Muscle of leg (tissue), 16 donors: ENCODE data around the gene GARIN5B. TPM values are rescaled to one million over a fixed set of nuclear protein-coding genes. Genes with fewer than 3 reads are reported as not detected.
"Not testable (repeated sequence)": the region's sequence is repeated elsewhere in the genome, so short reads cannot be mapped to it uniquely, and the experiment has no call there.

Experiments used
- DNase-seq: peaks from one replicate; pipeline ENCODE4 v3.0.0; 2013
- H3K27ac ChIP-seq: one replicate; pipeline ENCODE4 v1.5.1; 2013; ENCODE audit warnings: mild to moderate bottlenecking, low read length, control low read depth
- H3K27me3 ChIP-seq: one replicate; pipeline ENCODE4 v1.6.1; 2013; ENCODE audit warnings: low read length; ENCODE audit not compliant: control insufficient read depth, insufficient read depth
- H3K36me3 ChIP-seq: one replicate; pipeline ENCODE4 v1.6.1; 2013; ENCODE audit warnings: low read length; ENCODE audit not compliant: control insufficient read depth, insufficient read depth
- H3K4me1 ChIP-seq: one replicate; pipeline ENCODE4 v1.6.1; 2013; ENCODE audit warnings: low read length; ENCODE audit not compliant: control insufficient read depth, insufficient read depth
- H3K4me3 ChIP-seq: one replicate; pipeline ENCODE4 v1.5.1; 2013; ENCODE audit warnings: low read length, control low read depth
- H3K9me3 ChIP-seq: replicated peaks from 2 replicates; pipeline ENCODE4 v1.6.1; 2013; ENCODE audit warnings: low read depth, low read length; ENCODE audit not compliant: control insufficient read depth
- WGBS: methylation state at CpG from one replicate; pipeline ENCODE4 v1.1.5; 2013; ENCODE audit warnings: missing lambda C conversion rate; ENCODE audit not compliant: insufficient coverage; 5-methylcytosine and 5-hydroxymethylcytosine counted together
- long read RNA-seq, 11 donors: transcript quantifications; one replicate each; lab custom pipeline, GENCODE V29; 2026
- polyA plus RNA-seq, 8 donors: library from polyadenylated mRNA; unstranded; fragments of 120-200 nt; gene quantifications; one replicate each; pipeline versions ENCODE4 v1.2.1 to v1.2.3, GENCODE V29; 2013; ENCODE audit warnings: inconsistent platforms in 1 of 8, low replicate concordance in 1 of 8; ENCODE audit not compliant: insufficient read length in 8 of 8, insufficient read depth in 1 of 8
- total RNA-seq: library from RNA; stranded (reverse); fragments of 120-200 nt; gene quantifications from one replicate; pipeline ENCODE4 v1.2.4, GENCODE V29; 2013

GARIN5B gene
- not detected for total RNA-seq
- not detected for polyA plus RNA-seq
- long read RNA-seq, donor 1, result 0 reads
- long read RNA-seq, donor 2, result 0 reads
- long read RNA-seq, donor 3, result 0 reads
- long read RNA-seq, donor 4, result 0 reads
- long read RNA-seq, donor 5, partial matches to known transcripts, result 2,354 of 4,827 reads
- long read RNA-seq, donor 5, other reads (novel, unspliced or antisense), result 2,473 of 4,827 reads
- long read RNA-seq, donor 6, result 0 reads
- long read RNA-seq, donor 7, partial matches to known transcripts, result 2,431 of 3,644 reads
- long read RNA-seq, donor 7, other reads (novel, unspliced or antisense), result 1,213 of 3,644 reads
- long read RNA-seq, donor 8, result 0 reads
- long read RNA-seq, donor 9, result 0 reads
- long read RNA-seq, donor 10, result 0 reads
- long read RNA-seq, donor 11, result 0 reads

DNA sequence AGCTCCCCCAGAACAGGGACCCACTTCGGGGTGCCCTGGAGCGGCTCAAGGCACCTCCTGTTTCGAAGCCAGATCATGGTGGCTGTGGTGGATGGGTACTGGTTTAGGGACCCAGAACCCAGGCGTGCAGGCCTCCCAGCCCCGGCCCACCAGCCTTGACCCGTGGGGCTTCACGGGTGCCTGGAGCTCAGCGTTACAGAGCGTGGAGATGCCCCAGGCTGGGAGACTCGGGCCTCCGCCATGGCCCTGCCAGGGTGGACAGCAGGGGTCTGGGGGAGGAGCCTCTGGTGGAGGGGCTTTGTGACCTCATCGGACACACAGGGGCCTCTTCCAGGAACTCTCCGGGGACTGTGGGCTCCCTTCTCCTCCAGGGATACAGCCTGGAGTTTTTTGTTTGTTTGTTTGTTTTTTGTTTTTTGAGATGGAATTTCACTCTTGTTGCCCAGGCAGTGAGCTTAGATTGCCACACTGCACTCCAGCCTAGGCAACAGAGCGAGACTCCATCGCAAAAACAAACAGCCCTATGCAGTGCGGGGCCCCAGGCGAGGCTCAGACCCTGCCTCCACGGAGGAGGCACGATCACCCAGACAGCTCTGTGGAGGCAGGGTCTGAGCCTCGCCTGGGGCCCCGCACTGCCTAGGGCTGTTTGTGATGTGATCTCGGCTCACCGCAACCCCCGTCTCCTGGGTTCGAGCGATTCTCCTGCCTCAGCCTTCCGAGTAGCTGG is at the start of gene GARIN5B:
TSS of gene GARIN5B (minus strand) at position 271 of the 727 bp plus-strand sequence. CDS start at position 77, 194 bp downstream.
- peaks cover 15% of the 10 kb centered on the region for H3K27me3 ChIP-seq
- H3K9me3 ChIP-seq, result no peaks in the 10 kb centered on the region
- no peak within 1 kb of the TSS for H3K27ac ChIP-seq
- H3K36me3 ChIP-seq, result no peaks in the 10 kb centered on the region
- H3K4me1 ChIP-seq, result peaks cover under 1% of the 10 kb centered on the region
- WGBS, result 70% methylated on average over 20 of the region's 27 CpGs
- DNase-seq, result no peak
- no peak within 1 kb of the TSS for H3K4me3 ChIP-seq

GRCh38 chr19:55410168-55410567 is 47.1 kb upstream of the GARIN5B start:
- peaks cover 3% of the 10 kb centered on the region for H3K27me3 ChIP-seq
- H3K4me3 ChIP-seq, result no peak overlapping the region
- H3K9me3 ChIP-seq, result no peaks in the 10 kb centered on the region
- peaks cover 25% of the 10 kb centered on the region for H3K4me1 ChIP-seq
- no peak for DNase-seq
- H3K36me3 ChIP-seq, result peaks cover 13% of the 10 kb centered on the region
- WGBS, result 100% methylated on average over 1 of the region's 2 CpGs
- H3K27ac ChIP-seq, result no peak overlapping the region

- H3K27ac ChIP-seq, DNase-seq, H3K4me3 ChIP-seq, H3K9me3 ChIP-seq, H3K27me3 ChIP-seq: not testable (repeated sequence)
- peaks cover 19% of the 10 kb centered on the region for H3K36me3 ChIP-seq
- WGBS, result 76% methylated on average over 4 of the region's 8 CpGs
- H3K4me1 ChIP-seq, result peaks cover 25% of the 10 kb centered on the region
These were observed 46.1 kb upstream of the GARIN5B start for GRCh38 chr19:55409179-55409578.

GRCh38 chr19:55408533-55408872 is 45.4 kb upstream of the GARIN5B start:
- Histone ChIP-seq H3K4me1 (peaks cover 25% of the 10 kb centered on the region), H3K4me3 (peak overlapping the region; percentile 41), H3K9me3 (no peaks in the 10 kb centered on the region), H3K27ac (peak overlapping the region; percentile 100), H3K27me3 (no peaks in the 10 kb centered on the region), H3K36me3 (peaks cover 23% of the 10 kb centered on the region)
- DNase-seq, result no peak
- 63% methylated on average over 6 of the region's 9 CpGs for WGBS

DNA sequence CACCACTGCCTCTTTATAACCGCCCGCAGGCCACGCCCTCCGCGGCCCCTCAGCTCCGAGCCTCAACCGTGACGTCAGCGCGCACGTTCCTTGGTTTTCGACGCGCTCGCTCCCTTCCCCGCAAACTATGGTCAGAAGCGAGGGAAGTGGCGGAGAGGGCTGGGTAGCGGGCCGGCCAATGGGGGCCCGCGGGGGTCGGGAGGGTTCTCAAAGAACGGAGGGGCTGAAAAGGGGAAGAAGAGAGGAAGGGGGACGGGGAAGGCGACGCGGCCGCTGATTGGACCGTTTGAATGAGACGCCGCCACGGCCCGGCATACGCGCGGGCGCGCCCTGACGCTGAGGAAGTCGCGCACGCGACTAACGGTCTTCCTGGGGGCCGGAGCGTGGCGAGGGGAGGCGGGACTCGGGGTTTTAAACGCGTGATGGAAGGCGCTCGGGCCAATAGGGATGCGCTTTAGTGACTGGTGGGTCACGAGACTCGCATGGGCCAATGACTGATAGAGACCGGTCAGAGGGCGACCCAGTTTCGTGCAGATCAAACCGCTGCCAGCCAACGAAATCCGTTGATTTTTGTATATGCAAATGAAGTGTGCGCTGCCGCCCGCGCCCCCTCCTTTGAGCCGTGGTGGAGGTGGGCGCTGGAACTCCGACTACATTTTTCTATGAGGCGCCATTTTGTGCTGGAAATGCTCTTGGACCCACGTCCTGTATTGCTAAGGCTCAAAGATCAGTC is 44.9 kb upstream of the GARIN5B start:
- under 1% methylated on average over 62 of the region's 72 CpGs for WGBS
- no peaks in the 10 kb centered on the region for H3K27me3 ChIP-seq
- H3K27ac ChIP-seq, result peak overlapping the region; percentile 100
- H3K9me3 ChIP-seq, result no peaks in the 10 kb centered on the region
- peak overlapping the region; percentile 58 for H3K4me3 ChIP-seq
- peaks cover 28% of the 10 kb centered on the region for H3K36me3 ChIP-seq
- DNase-seq, result peak; percentile 100
- H3K4me1 ChIP-seq, result peaks cover 25% of the 10 kb centered on the region

DNA sequence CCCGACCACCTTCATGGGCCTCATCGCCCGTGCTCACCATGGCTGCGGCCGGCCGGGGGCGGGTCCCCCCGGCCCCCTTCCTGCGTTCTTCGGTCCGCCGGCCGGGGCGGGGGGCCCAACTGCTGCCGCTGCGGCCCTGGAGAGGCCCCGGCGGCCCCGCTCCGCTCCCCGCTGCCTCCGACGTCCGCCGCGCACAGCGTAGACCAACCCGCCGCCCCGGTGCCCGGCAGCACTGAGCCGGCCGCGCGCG is 44.4 kb upstream of the GARIN5B start, which contains the start of gene UBE2S:
TSS of gene UBE2S (minus strand) at position 239 of the 250 bp plus-strand sequence. CDS start at position 40, 199 bp downstream.
- DNase-seq, H3K9me3 ChIP-seq, H3K27me3 ChIP-seq: not testable (repeated sequence)
- peaks cover 25% of the 10 kb centered on the region for H3K4me1 ChIP-seq
- peak within 1 kb of the TSS; percentile 73 for H3K4me3 ChIP-seq
- H3K27ac ChIP-seq, result peak within 1 kb of the TSS; percentile 100
- 0% methylated on average over 36 of the region's 36 CpGs for WGBS
- peaks cover 33% of the 10 kb centered on the region for H3K36me3 ChIP-seq

GRCh38 chr19:55406826-55407549 is 43.9 kb upstream of the GARIN5B start:
- peak overlapping the region; percentile 73 for H3K4me3 ChIP-seq
- H3K36me3 ChIP-seq, result peaks cover 38% of the 10 kb centered on the region
- no peaks in the 10 kb centered on the region for H3K9me3 ChIP-seq
- 6% methylated on average over 30 of the region's 35 CpGs for WGBS
- peak; percentile 54 for DNase-seq
- H3K27ac ChIP-seq, result peak overlapping the region; percentile 88
- no peaks in the 10 kb centered on the region for H3K27me3 ChIP-seq
- peaks cover 25% of the 10 kb centered on the region for H3K4me1 ChIP-seq

GRCh38 chr19:55406091-55406825 is 43.2 kb upstream of the GARIN5B start:
- Histone ChIP-seq H3K27me3 (no peaks in the 10 kb centered on the region), H3K4me1 (peaks cover 25% of the 10 kb centered on the region), H3K9me3 (no peaks in the 10 kb centered on the region), H3K36me3 (peaks cover 45% of the 10 kb centered on the region), H3K27ac (no peak overlapping the region), H3K4me3 (peak overlapping the region; percentile 73)
- DNase-seq, result no peak
- 82% methylated on average over 9 of the region's 14 CpGs for WGBS

- DNase-seq, result no peak
- WGBS, result 75% methylated on average over 4 of the region's 5 CpGs
- Histone ChIP-seq H3K4me1 (peaks cover 25% of the 10 kb centered on the region), H3K27me3 (no peaks in the 10 kb centered on the region), H3K27ac (no peak overlapping the region), H3K36me3 (peaks cover 50% of the 10 kb centered on the region), H3K9me3 (no peaks in the 10 kb centered on the region), H3K4me3 (no peak overlapping the region)
These were observed 42.6 kb upstream of the GARIN5B start for GRCh38 chr19:55405638-55406037.
